ENCODE measurements around the gene CASQ2.

The CASQ2 gene

DNA sequence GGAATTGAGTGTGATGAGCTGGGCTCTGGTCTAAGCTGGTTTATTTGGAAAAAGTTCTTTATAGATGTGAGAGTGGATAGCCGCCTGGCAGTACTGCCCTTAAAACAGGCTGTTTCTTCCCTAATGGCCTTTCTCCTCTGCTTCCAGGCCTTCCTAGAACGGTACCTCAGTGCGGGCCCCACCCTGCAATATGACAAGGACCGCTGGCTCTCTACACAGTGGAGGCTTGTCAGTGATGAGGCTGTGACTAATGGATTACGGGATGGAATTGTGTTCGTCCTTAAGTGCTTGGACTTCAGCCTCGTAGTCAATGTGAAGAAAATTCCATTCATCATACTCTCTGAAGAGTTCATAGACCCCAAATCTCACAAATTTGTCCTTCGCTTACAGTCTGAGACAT is 77.5 kb downstream of the CASQ2 start:
- no peak for DNase-seq

- DNase-seq: no peak
Measured at GRCh38 chr1:115687744-115688143, 80.8 kb downstream of the CASQ2 start.

- no peak for DNase-seq
Measured at GRCh38 chr1:115685029-115685705, 83.3 kb downstream of the CASQ2 start.

GRCh38 chr1:115682792-115683191 is 85.7 kb downstream of the CASQ2 start:
- DNase-seq: no peak

- DNase-seq: no peak
Measured at GRCh38 chr1:115680730-115681111, 87.8 kb downstream of the CASQ2 start.

GRCh38 chr1:115679141-115679611 is 89.3 kb downstream of the CASQ2 start:
- no peak for DNase-seq

- DNase-seq: no peak
Measured at GRCh38 chr1:115678141-115678540, 90.4 kb downstream of the CASQ2 start.

- DNase-seq: no peak
Measured at GRCh38 chr1:115677565-115677964, 90.9 kb downstream of the CASQ2 start.

GRCh38 chr1:115677182-115677555 is 91.3 kb downstream of the CASQ2 start:
- DNase-seq: no peak

GRCh38 chr1:115676498-115677181 is 91.9 kb downstream of the CASQ2 start:
- DNase-seq: no peak

- DNase-seq: no peak
Measured at GRCh38 chr1:115672224-115673009, 96.1 kb downstream of the CASQ2 start.

- DNase-seq: no peak
Measured at GRCh38 chr1:115671176-115671934, 97.2 kb downstream of the CASQ2 start.

DNA sequence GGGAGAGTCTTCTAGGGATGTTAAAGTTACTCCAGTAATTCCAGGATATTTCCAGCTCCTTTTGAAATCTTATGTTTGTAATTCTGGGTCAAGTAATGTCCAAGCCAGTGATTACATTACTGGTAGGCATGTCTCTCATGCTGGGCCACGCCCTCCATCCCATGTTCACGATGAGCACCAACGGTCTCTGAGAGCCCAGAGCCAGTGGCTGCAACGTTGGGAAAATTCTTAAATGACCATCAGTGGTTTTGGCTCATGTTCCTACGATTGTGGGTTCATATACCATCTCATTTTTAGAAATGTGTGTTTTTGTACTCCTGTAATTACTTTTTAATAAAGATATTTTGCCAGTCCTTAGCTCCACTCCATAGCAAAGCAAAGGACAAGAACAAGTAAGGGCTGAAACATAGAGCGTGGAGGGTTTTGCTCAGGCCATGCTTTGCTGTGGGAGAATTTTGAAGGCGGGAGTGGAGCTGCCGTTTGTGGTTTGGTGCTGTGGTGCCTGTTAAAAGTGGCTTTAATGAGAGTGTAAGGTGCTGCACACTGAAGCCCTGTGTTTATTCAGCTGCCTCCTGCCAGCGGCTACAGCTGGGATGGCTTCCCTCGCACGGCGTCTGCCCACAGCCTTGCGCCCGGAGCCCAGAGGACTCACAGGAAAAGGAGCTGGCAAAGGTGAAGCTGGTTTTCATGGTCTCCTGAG is 97.9 kb downstream of the CASQ2 start:
- DNase-seq: peak; percentile 96

- no peak for DNase-seq
Measured at GRCh38 chr1:115669886-115670285, 98.6 kb downstream of the CASQ2 start.

- no peak for DNase-seq
Measured at GRCh38 chr1:115669002-115669673, 99.4 kb downstream of the CASQ2 start.

- DNase-seq: no peak
Measured at GRCh38 chr1:115668579-115668978, 99.9 kb downstream of the CASQ2 start.

DNA sequence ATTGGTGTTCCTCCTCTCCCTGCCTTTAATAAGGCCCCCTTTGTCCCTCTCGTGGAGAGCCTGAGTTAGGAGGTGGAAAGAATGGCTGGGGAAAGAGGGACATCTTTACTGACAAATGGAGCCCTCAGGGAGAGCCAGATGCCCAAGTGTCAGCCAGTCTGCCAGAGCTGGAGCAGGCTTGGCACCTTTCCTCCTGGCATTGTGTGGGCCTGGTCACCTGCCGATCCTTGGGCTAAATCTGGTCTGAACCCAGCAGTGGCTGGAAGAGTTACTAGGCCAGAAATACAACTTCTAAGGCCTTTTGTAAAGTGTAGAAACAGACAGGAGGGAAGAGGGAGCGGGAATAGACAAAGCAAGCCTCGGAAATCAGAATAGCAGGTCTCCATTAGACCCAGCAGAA is 101.8 kb downstream of the CASQ2 start:
- no peak for DNase-seq

GRCh38 chr1:115666206-115666605 is 102.3 kb downstream of the CASQ2 start:
- no peak for DNase-seq

DNA sequence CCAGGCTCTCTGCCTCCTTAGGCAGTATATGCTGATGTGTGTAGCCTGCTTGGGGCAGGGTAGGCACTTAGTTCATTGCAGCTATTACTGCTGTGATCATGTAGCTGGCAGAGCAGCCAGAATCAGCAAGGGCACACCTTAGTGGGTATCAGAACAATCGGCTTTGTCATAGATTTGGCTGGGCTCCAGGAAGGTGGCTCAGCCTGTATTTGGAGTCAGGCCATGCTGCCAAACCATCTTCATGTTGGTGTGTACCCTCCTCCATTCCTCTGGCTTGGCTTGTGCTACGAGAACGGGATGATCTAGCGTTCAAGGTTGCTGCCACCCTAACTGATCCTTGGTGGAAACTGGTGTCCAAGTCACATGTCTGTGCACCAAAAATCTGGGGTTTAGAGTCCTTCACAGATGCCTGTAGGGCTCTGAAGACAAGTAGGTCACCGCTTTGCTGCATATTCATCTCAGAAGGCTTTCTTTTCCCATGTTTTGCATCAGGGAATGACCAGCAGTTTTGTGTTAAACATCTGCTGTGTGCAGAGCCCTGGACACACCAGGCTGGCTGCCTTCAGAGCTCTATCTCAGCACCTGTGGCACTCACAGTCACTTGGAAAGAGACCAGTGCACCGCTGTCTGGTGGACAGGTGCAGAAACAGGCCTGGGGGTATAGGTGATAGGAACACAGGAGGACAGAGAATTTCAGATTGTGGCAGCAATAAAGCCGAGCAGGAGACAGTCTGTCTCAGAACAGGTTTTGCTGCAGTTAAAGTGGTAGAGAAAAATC is 103.0 kb downstream of the CASQ2 start:
- no peak for DNase-seq

DNA sequence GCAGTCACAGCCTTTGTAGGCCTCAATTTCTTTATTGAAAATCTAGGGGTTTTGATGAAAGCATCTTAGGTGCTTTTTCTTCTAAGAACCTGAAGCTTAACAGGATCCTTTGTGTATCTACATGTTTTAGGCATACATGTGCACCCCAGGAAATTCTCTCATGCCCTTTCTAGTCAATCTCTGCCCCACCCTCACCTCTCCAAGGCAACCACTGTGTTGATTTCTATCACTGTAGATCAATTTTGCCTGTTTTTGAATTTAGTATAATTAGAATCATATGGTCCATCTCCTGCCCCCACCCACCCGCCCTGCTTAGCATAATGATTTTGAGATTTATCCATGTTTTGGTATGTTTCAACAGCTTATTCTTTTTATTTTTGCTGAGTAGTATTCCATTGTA is 107.4 kb downstream of the CASQ2 start:
- DNase-seq: no peak

DNA sequence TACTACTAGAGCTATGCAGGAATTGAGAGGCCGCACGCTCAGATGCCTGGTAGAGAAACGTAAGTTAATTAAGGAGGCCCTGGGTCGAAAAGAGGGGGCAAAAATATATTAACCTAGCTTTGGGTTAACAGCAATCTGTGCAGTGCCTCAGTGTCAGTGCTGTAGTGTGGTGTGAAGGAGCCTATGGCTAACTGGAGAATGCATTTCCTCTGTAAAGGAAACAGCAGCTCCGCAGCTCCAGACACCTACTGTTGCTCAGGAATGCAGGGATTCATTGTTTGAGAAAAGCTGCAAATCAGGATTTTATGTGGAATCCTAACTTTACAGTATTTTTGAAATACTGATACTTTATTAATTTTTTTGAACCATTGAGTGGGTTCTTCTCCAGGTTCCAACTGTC is 108.4 kb downstream of the CASQ2 start:
- no peak for DNase-seq
